ENCODE measurements around the gene LRFN4. TPM values are rescaled to one million over a fixed set of nuclear protein-coding genes. Genes with fewer than 3 reads are reported as not detected.
"Not testable (repeated sequence)": the region's sequence is repeated elsewhere in the genome, so short reads cannot be mapped to it uniquely, and the experiment has no call there.

The LRFN4 gene
- total RNA-seq (2014; rRNA removed; shearing (Covaris generic)): 64.1 and 79.9 TPM in 2 replicates

GRCh38 chr11:66856496-66857233 is at the start of gene LRFN4:
TSS of gene LRFN4 (plus strand) at chr11:66857064. CDS start at chr11:66857745, 681 bp downstream.
- H3K9me3 ChIP-seq (replicated peaks): peaks cover 2% of the 10 kb centered on the region; the same call in 1 of the 2 replicates
- H3K27me3 ChIP-seq (replicated peaks): no peaks in the 10 kb centered on the region
- H3K4me3 ChIP-seq: peak within 1 kb of the TSS; percentile 87
- DNase-seq (ENCODE audit: low read depth in 1 of 2, low spot score in 2 of 2): peak; percentile 85 to 93
- peak within 1 kb of the TSS; percentile 87 for H3K27ac ChIP-seq
- peaks cover 52% of the 10 kb centered on the region for H3K36me3 ChIP-seq
- peaks cover 19% of the 10 kb centered on the region for H3K4me1 ChIP-seq (replicated peaks)

GRCh38 chr11:66809592-66809991 is 47.3 kb upstream of the LRFN4 start:
- Histone ChIP-seq H3K27me3 (replicated peaks) (no peaks in the 10 kb centered on the region), H3K4me1 (replicated peaks) (no peaks in the 10 kb centered on the region), H3K9me3 (replicated peaks) (no peaks in the 10 kb centered on the region), H3K4me3 (no peak overlapping the region), H3K27ac (no peak overlapping the region), H3K36me3 (no peaks in the 10 kb centered on the region)
- DNase-seq (ENCODE audit: low read depth in 1 of 2, low spot score in 2 of 2): no peak

- Histone ChIP-seq H3K9me3 (replicated peaks) (no peaks in the 10 kb centered on the region), H3K4me3 (no peak overlapping the region), H3K27me3 (replicated peaks) (no peaks in the 10 kb centered on the region), H3K36me3 (no peaks in the 10 kb centered on the region), H3K27ac (no peak overlapping the region), H3K4me1 (replicated peaks) (no peaks in the 10 kb centered on the region; the same call in 1 of the 2 replicates)
- DNase-seq (ENCODE audit: low read depth in 1 of 2, low spot score in 2 of 2): no peak
Measured at GRCh38 chr11:66810576-66811185, 46.2 kb upstream of the LRFN4 start.

GRCh38 chr11:66814678-66815077 is 42.2 kb upstream of the LRFN4 start:
- H3K4me3 ChIP-seq: no peak overlapping the region
- H3K4me1 ChIP-seq (replicated peaks): no peaks in the 10 kb centered on the region; the same call in 1 of the 2 replicates
- H3K27me3 ChIP-seq (replicated peaks): no peaks in the 10 kb centered on the region
- no peaks in the 10 kb centered on the region for H3K36me3 ChIP-seq
- H3K9me3 ChIP-seq (replicated peaks): no peaks in the 10 kb centered on the region
- DNase-seq (ENCODE audit: low read depth in 1 of 2, low spot score in 2 of 2): no peak
- no peak overlapping the region for H3K27ac ChIP-seq

- Histone ChIP-seq H3K27ac (no peak overlapping the region), H3K36me3 (no peaks in the 10 kb centered on the region), H3K4me1 (replicated peaks) (no peaks in the 10 kb centered on the region; the same call in 1 of the 2 replicates), H3K4me3 (no peak overlapping the region), H3K9me3 (replicated peaks) (no peaks in the 10 kb centered on the region), H3K27me3 (replicated peaks) (no peaks in the 10 kb centered on the region)
- no peak for DNase-seq (ENCODE audit: low read depth in 1 of 2, low spot score in 2 of 2)
Measured at GRCh38 chr11:66815646-66816045, 41.2 kb upstream of the LRFN4 start.

- no peaks in the 10 kb centered on the region for H3K27me3 ChIP-seq (replicated peaks)
- H3K4me1 ChIP-seq (replicated peaks): no peaks in the 10 kb centered on the region; the same call in 1 of the 2 replicates
- H3K9me3 ChIP-seq (replicated peaks): no peaks in the 10 kb centered on the region
- H3K27ac ChIP-seq: no peak overlapping the region
- DNase-seq (ENCODE audit: low read depth in 1 of 2, low spot score in 2 of 2): no peak
- H3K4me3 ChIP-seq: no peak overlapping the region
- H3K36me3 ChIP-seq: no peaks in the 10 kb centered on the region
Measured at GRCh38 chr11:66818231-66818955, 38.5 kb upstream of the LRFN4 start.

- no peaks in the 10 kb centered on the region; the same call in 1 of the 2 replicates for H3K4me1 ChIP-seq (replicated peaks)
Measured at GRCh38 chr11:66820381-66820780, 36.5 kb upstream of the LRFN4 start.

GRCh38 chr11:66820901-66821300 is 36.0 kb upstream of the LRFN4 start:
- no peak overlapping the region for H3K4me3 ChIP-seq
- no peak overlapping the region for H3K27ac ChIP-seq
- no peak for DNase-seq (ENCODE audit: low read depth in 1 of 2, low spot score in 2 of 2)
- H3K27me3 ChIP-seq (replicated peaks): no peaks in the 10 kb centered on the region
- H3K36me3 ChIP-seq: no peaks in the 10 kb centered on the region
- no peaks in the 10 kb centered on the region for H3K9me3 ChIP-seq (replicated peaks)
- no peaks in the 10 kb centered on the region for H3K4me1 ChIP-seq (replicated peaks)

More at GRCh38 chr11:66820381-66820780, 36.5 kb upstream of the LRFN4 start:
- Histone ChIP-seq H3K36me3 (no peaks in the 10 kb centered on the region), H3K4me3 (no peak overlapping the region), H3K9me3 (replicated peaks) (no peaks in the 10 kb centered on the region), H3K27me3 (replicated peaks) (no peaks in the 10 kb centered on the region), H3K27ac (no peak overlapping the region)
- DNase-seq (ENCODE audit: low read depth in 1 of 2, low spot score in 2 of 2): no peak

- Histone ChIP-seq H3K27ac (no peak overlapping the region), H3K4me1 (replicated peaks) (no peaks in the 10 kb centered on the region)
- no peak for DNase-seq (ENCODE audit: low read depth in 1 of 2, low spot score in 2 of 2)
Measured at GRCh38 chr11:66823700-66824099, 33.2 kb upstream of the LRFN4 start.

GRCh38 chr11:66824573-66824972 is 32.3 kb upstream of the LRFN4 start:
- not testable (repeated sequence) for DNase-seq (ENCODE audit: low read depth in 1 of 2, low spot score in 2 of 2); H3K4me1 ChIP-seq (replicated peaks); H3K9me3 ChIP-seq (replicated peaks); H3K4me3 ChIP-seq; H3K36me3 ChIP-seq; H3K27me3 ChIP-seq (replicated peaks); H3K27ac ChIP-seq

More at GRCh38 chr11:66823700-66824099, 33.2 kb upstream of the LRFN4 start:
- no peaks in the 10 kb centered on the region for H3K9me3 ChIP-seq (replicated peaks)
- H3K27me3 ChIP-seq (replicated peaks): no peaks in the 10 kb centered on the region
- H3K4me3 ChIP-seq: no peak overlapping the region
- peaks cover 3% of the 10 kb centered on the region for H3K36me3 ChIP-seq

GRCh38 chr11:66834539-66834845 is 22.4 kb upstream of the LRFN4 start:
- DNase-seq (ENCODE audit: low read depth in 1 of 2, low spot score in 2 of 2): no peak
- Histone ChIP-seq H3K27ac (no peak overlapping the region), H3K4me3 (no peak overlapping the region), H3K4me1 (replicated peaks) (no peaks in the 10 kb centered on the region; the same call in 1 of the 2 replicates), H3K27me3 (replicated peaks) (no peaks in the 10 kb centered on the region), H3K9me3 (replicated peaks) (no peaks in the 10 kb centered on the region), H3K36me3 (peaks cover 11% of the 10 kb centered on the region)

- no peak for DNase-seq (ENCODE audit: low read depth in 1 of 2, low spot score in 2 of 2)
- no peak overlapping the region for H3K4me3 ChIP-seq
- no peaks in the 10 kb centered on the region; the same call in 1 of the 2 replicates for H3K4me1 ChIP-seq (replicated peaks)
- peaks cover 15% of the 10 kb centered on the region for H3K36me3 ChIP-seq
- H3K9me3 ChIP-seq (replicated peaks): no peaks in the 10 kb centered on the region
- H3K27ac ChIP-seq: no peak overlapping the region
- no peaks in the 10 kb centered on the region for H3K27me3 ChIP-seq (replicated peaks)
Measured at GRCh38 chr11:66834943-66835342, 21.9 kb upstream of the LRFN4 start.

GRCh38 chr11:66835768-66836405 is 21.0 kb upstream of the LRFN4 start:
- Histone ChIP-seq H3K36me3 (peaks cover 23% of the 10 kb centered on the region), H3K4me3 (no peak overlapping the region), H3K27me3 (replicated peaks) (no peaks in the 10 kb centered on the region), H3K4me1 (replicated peaks) (no peaks in the 10 kb centered on the region; the same call in 1 of the 2 replicates), H3K9me3 (replicated peaks) (no peaks in the 10 kb centered on the region), H3K27ac (no peak overlapping the region)
- DNase-seq (ENCODE audit: low read depth in 1 of 2, low spot score in 2 of 2): no peak
